ENCODE results near the gene AIF1L. TPM values are rescaled to one million over a fixed set of nuclear protein-coding genes. Genes with fewer than 3 reads are reported as not detected.

The AIF1L gene
- total and polyA plus RNA-seq, 2 of the 13 experiments (the other 11 are each of a cell fraction or from before 2014, with no cell fraction given), result 12.4 to 36.5 TPM

DNA sequence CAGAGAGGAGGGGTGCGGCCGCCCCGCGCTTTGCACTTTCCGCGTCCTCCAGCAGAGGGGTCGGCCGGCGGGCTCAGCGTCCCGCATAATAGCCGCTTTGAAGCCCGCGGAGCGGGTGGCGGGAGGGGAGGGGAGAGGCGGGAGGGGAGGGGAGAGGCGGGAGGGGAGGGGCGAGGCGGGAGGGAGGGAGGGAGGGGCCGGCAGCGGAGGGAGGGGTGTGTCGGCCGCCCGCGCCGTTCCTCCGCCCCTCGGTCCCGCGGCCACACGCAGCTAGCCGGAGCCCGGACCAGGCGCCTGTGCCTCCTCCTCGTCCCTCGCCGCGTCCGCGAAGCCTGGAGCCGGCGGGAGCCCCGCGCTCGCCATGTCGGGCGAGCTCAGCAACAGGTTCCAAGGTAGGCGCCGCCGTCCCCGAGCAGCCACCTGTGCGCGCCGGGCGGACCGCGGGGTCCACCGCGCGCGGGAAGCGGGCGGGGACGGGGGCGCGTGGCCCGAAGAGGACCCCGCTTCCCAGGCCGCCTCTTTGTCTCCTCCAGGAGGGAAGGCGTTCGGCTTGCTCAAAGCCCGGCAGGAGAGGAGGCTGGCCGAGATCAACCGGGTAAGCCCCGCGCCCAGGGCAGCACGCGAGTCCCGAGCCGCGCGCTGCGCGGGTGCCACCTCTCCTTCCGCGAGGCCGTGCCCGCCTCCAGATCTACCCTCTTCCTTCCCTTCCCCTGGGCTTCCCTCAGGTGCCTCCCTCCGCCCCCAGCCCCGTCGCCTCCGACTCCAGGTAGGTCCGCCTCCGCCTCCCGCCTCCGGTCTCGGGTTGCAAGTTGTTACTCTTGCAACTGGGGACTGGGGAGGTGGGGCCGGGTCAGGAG is at the start of gene AIF1L (continued):
- TF ChIP-seq ZNF598 (CRISPR knock-in tag; IDR thresholded peaks at IDR 0.05; ENCODE audit: borderline replicate concordance) (peak; percentile 26; the same call in 1 of the 2 replicates), NFE2L1 (CRISPR knock-in tag; IDR thresholded peaks at IDR 0.05; ENCODE audit: borderline replicate concordance) (no peak), NPAS2 (CRISPR knock-in tag; IDR thresholded peaks at IDR 0.05; ENCODE audit: borderline replicate concordance) (no peak), ZNF652 (CRISPR knock-in tag; IDR thresholded peaks at IDR 0.05; ENCODE audit: borderline replicate concordance, low read depth) (no peak), TCF7L2 (IDR thresholded peaks at IDR 0.05; ENCODE audit: low read depth, low read length) (no peak), U2AF2 (IDR thresholded peaks at IDR 0.05; ENCODE audit: low read depth, low read length) (no peak), ZNF572 (CRISPR knock-in tag; IDR thresholded peaks at IDR 0.05) (no peak), PTBP1 (IDR thresholded peaks at IDR 0.05; ENCODE audit: low read depth, low read length, poor library complexity, severe bottlenecking) (no peak), YY1 (IDR thresholded peaks at IDR 0.05; ENCODE audit: insufficient read depth, insufficient replicate concordance, low read depth, low read length) (no peak), ZC3H4 (CRISPR knock-in tag; IDR thresholded peaks at IDR 0.05; ENCODE audit: borderline replicate concordance) (no peak), ATAD3A (CRISPR knock-in tag; IDR thresholded peaks at IDR 0.05) (no peak), ZNF703 (CRISPR knock-in tag; IDR thresholded peaks at IDR 0.05; ENCODE audit: borderline replicate concordance) (no peak), ERF (CRISPR knock-in tag; IDR thresholded peaks at IDR 0.05) (no peak; the same call in 1 of the 2 replicates), ZNF775 (CRISPR knock-in tag; IDR thresholded peaks at IDR 0.05; ENCODE audit: borderline replicate concordance) (no peak), ONECUT2 (CRISPR knock-in tag; IDR thresholded peaks at IDR 0.05) (no peak), NBN (conservative IDR thresholded peaks at IDR 0.05) (no peak), RAD51 (IDR thresholded peaks at IDR 0.05; ENCODE audit: borderline replicate concordance) (no peak), KDM3A (CRISPR knock-in tag; IDR thresholded peaks at IDR 0.05; ENCODE audit: low read depth) (no peak)
- TF ChIP-seq, protein P1, sequence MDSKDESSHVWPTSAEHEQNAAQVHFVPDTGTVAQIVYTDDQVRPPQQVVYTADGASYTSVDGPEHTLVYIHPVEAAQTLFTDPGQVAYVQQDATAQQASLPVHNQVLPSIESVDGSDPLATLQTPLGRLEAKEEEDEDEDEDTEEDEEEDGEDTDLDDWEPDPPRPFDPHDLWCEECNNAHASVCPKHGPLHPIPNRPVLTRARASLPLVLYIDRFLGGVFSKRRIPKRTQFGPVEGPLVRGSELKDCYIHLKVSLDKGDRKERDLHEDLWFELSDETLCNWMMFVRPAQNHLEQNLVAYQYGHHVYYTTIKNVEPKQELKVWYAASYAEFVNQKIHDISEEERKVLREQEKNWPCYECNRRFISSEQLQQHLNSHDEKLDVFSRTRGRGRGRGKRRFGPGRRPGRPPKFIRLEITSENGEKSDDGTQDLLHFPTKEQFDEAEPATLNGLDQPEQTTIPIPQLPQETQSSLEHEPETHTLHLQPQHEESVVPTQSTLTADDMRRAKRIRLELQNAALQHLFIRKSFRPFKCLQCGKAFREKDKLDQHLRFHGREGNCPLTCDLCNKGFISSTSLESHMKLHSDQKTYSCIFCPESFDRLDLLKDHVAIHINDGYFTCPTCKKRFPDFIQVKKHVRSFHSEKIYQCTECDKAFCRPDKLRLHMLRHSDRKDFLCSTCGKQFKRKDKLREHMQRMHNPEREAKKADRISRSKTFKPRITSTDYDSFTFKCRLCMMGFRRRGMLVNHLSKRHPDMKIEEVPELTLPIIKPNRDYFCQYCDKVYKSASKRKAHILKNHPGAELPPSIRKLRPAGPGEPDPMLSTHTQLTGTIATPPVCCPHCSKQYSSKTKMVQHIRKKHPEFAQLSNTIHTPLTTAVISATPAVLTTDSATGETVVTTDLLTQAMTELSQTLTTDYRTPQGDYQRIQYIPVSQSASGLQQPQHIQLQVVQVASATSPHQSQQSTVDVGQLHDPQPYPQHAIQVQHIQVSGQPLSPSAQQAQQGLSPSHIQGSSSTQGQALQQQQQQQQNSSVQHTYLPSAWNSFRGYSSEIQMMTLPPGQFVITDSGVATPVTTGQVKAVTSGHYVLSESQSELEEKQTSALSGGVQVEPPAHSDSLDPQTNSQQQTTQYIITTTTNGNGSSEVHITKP (CRISPR knock-in tag; IDR thresholded peaks at IDR 0.05; ENCODE audit: low read depth), result no peak
- TF ChIP-seq, protein P2, sequence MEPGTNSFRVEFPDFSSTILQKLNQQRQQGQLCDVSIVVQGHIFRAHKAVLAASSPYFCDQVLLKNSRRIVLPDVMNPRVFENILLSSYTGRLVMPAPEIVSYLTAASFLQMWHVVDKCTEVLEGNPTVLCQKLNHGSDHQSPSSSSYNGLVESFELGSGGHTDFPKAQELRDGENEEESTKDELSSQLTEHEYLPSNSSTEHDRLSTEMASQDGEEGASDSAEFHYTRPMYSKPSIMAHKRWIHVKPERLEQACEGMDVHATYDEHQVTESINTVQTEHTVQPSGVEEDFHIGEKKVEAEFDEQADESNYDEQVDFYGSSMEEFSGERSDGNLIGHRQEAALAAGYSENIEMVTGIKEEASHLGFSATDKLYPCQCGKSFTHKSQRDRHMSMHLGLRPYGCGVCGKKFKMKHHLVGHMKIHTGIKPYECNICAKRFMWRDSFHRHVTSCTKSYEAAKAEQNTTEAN (CRISPR knock-in tag; conservative IDR thresholded peaks at IDR 0.05), result no peak
- TF ChIP-seq, protein P3, sequence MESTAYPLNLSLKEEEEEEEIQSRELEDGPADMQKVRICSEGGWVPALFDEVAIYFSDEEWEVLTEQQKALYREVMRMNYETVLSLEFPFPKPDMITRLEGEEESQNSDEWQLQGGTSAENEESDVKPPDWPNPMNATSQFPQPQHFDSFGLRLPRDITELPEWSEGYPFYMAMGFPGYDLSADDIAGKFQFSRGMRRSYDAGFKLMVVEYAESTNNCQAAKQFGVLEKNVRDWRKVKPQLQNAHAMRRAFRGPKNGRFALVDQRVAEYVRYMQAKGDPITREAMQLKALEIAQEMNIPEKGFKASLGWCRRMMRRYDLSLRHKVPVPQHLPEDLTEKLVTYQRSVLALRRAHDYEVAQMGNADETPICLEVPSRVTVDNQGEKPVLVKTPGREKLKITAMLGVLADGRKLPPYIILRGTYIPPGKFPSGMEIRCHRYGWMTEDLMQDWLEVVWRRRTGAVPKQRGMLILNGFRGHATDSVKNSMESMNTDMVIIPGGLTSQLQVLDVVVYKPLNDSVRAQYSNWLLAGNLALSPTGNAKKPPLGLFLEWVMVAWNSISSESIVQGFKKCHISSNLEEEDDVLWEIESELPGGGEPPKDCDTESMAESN (CRISPR knock-in tag; conservative IDR thresholded peaks at IDR 0.05), result 0 out of 2 replicates have a peak, but pooled peaks have one; percentile 50
- TF ChIP-seq, protein P4, sequence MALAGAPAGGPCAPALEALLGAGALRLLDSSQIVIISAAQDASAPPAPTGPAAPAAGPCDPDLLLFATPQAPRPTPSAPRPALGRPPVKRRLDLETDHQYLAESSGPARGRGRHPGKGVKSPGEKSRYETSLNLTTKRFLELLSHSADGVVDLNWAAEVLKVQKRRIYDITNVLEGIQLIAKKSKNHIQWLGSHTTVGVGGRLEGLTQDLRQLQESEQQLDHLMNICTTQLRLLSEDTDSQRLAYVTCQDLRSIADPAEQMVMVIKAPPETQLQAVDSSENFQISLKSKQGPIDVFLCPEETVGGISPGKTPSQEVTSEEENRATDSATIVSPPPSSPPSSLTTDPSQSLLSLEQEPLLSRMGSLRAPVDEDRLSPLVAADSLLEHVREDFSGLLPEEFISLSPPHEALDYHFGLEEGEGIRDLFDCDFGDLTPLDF (CRISPR knock-in tag; IDR thresholded peaks at IDR 0.05), result no peak
